Nephron (organoid): Measurements from ENCODE around the gene UBASH3A.
A peak's percentile ranks its signal among the peaks of the same experiment; 100 is the strongest.

Experiments
- H3K27ac Mint-ChIP-seq, 3 experiments: 2 replicates each; pipeline ENCODE4 v1.8.0; 2020; ENCODE audit warnings: mixed read lengths in 3 of 3, mild to moderate bottlenecking in 2 of 3, moderate library complexity in 1 of 3
- H3K27me3 Mint-ChIP-seq: 2 replicates; pipeline ENCODE4 v1.8.0; 2021; ENCODE audit warnings: low read depth, mild to moderate bottlenecking, moderate library complexity, mixed read lengths
- H3K36me3 Mint-ChIP-seq: 2 replicates; pipeline ENCODE4 v1.8.0; 2020; ENCODE audit warnings: low read depth, mixed read lengths
- H3K4me1 Mint-ChIP-seq: 2 replicates; pipeline ENCODE4 v1.8.0; 2020; ENCODE audit warnings: mixed read lengths
- H3K4me3 Mint-ChIP-seq, 3 experiments: 2 replicates each; pipeline ENCODE4 v1.8.0; 2020; ENCODE audit warnings: mild to moderate bottlenecking in 3 of 3, mixed read lengths in 3 of 3, moderate library complexity in 2 of 3
- H3K9me3 Mint-ChIP-seq: 2 replicates; pipeline ENCODE4 v1.8.0; 2020; ENCODE audit warnings: mixed read lengths
- TF ChIP-seq, protein P1 (sequence below), 3 experiments: fragments of 200-600 bp; sonication (generic); IDR thresholded peaks; one replicate each; pipeline ENCODE4 v1.5.0; 2021; ENCODE audit warnings: antibody characterized with exemption in 3 of 3; ENCODE audit not compliant: unreplicated experiment in 3 of 3

Gene UBASH3A

DNA sequence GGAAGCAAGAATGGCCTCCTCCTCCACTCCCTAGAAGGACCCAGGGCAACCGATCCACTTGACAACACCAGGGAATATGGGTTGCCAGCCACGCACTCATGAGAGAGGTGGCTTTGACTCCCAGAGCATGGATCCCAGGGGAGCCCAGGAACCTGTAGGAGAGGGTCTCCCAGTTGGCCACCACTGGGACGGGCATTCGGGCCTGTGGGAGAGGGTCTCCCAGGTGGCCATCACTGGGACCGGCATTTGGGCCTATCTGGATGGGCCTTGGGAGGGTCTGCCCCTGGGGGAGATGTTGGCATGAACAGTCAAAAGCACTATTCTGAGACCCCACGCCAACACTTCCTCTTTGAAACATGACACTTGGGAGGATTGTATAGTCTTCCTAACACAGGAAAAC lies 37.9 kb upstream of the UBASH3A start:
- Mint-ChIP-seq H3K27ac (no peak overlapping the region), H3K4me1 (peaks cover 9% of the 10 kb centered on the region), H3K4me3 (no peak overlapping the region), H3K36me3 (no peaks in the 10 kb centered on the region), H3K9me3 (no peaks in the 10 kb centered on the region), H3K27me3 (peaks cover 40% of the 10 kb centered on the region)
- TF ChIP-seq, protein P1, sequence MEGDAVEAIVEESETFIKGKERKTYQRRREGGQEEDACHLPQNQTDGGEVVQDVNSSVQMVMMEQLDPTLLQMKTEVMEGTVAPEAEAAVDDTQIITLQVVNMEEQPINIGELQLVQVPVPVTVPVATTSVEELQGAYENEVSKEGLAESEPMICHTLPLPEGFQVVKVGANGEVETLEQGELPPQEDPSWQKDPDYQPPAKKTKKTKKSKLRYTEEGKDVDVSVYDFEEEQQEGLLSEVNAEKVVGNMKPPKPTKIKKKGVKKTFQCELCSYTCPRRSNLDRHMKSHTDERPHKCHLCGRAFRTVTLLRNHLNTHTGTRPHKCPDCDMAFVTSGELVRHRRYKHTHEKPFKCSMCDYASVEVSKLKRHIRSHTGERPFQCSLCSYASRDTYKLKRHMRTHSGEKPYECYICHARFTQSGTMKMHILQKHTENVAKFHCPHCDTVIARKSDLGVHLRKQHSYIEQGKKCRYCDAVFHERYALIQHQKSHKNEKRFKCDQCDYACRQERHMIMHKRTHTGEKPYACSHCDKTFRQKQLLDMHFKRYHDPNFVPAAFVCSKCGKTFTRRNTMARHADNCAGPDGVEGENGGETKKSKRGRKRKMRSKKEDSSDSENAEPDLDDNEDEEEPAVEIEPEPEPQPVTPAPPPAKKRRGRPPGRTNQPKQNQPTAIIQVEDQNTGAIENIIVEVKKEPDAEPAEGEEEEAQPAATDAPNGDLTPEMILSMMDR (IDR thresholded peaks at IDR 0.05; ENCODE audit: unreplicated experiment in 3 of 3): no peak

DNA sequence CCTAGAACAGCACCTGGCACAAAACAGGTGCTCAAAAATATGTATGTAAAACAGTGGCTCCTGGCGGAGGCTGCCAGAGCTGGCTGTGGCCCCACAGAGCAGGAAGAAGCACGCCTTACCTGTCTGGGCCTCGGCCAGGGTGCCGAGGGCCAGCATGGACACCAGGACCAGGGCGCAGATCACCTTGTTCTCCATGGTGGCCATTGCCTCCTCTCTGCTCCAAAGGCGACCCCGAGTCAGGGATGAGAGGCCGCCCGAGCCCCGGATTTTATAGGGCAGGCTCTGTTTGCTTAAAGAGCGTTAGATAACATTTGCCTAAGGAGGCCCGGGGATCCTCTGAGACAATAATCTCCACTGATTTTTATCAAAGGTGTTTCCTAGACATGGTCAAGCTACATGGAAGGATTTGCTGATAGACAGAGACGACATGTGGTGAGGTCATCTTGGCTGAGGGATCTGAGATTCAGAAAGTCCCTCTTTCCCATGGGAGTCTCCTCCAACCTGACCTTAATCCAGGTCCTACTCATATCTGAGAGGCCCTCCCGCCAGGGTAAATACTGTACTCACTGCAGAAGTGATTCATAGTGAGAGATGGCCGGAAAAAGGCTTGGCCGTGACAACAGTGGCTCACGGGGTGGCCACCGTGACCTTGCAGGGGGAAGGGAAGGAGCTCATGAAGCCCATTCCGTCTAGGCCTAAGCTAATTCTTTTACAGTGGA lies 37.3 kb upstream of the UBASH3A start, which contains the start of gene TFF1:
Gene TFF1 (minus strand): TSS at position 244 of the 719 bp plus-strand sequence. CDS start 40 bp downstream, at position 204.
- H3K27ac Mint-ChIP-seq: peak within 1 kb of the TSS in 1 of 3 experiments; percentile 40
- H3K36me3 Mint-ChIP-seq: no peaks in the 10 kb centered on the region
- no peaks in the 10 kb centered on the region for H3K9me3 Mint-ChIP-seq
- peaks cover 37% of the 10 kb centered on the region for H3K27me3 Mint-ChIP-seq
- H3K4me1 Mint-ChIP-seq: peaks cover 9% of the 10 kb centered on the region
- TF ChIP-seq, protein P1 (IDR thresholded peaks at IDR 0.05; ENCODE audit: unreplicated experiment in 3 of 3): no peak
- no peak within 1 kb of the TSS for H3K4me3 Mint-ChIP-seq

DNA sequence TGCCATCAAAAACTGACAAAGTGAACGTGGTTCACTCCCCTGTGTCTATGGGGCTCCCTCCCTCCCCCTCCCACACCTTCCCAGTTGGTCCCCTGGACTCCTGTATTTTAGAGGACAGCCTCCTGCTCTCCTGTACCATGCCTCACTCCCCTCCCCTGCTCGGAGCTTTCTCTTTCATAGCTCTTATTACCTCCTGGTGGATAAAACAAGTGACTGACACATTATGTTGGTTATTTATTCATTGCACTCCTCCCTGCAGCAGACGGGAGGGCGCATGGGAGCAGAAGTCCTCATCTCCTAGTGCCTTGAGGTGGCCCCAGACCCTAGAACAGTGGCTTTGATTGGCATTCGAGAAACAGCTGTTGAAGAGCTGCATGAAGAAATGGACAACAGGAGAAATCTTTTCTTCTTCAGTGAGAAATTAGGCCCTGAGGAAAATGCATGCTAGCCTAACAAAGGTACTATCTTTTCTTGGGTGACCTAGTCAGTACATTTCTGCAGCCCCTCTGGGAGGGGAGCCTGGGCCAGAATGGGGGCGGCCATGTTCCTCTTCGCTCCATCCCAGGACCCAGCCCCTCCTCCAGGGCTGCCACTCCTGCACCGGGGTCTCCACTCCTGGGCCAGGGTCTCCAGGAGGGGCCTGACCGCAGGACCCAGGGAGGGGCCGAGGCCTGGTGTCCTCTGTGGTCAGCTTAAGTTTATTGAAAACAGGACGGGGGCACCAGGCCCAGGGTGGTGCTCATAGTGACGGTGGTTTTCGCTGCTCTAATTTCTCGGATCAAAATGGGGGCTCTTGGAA lies 36.1 kb upstream of the UBASH3A start:
- peaks cover 32% of the 10 kb centered on the region for H3K27me3 Mint-ChIP-seq
- peaks cover 9% of the 10 kb centered on the region for H3K4me1 Mint-ChIP-seq
- no peaks in the 10 kb centered on the region for H3K36me3 Mint-ChIP-seq
- no peak overlapping the region for H3K4me3 Mint-ChIP-seq
- peak overlapping the region in 1 of 3 experiments; percentile 40 for H3K27ac Mint-ChIP-seq
- TF ChIP-seq, protein P1 (IDR thresholded peaks at IDR 0.05; ENCODE audit: unreplicated experiment in 3 of 3): no peak
- no peaks in the 10 kb centered on the region for H3K9me3 Mint-ChIP-seq

DNA sequence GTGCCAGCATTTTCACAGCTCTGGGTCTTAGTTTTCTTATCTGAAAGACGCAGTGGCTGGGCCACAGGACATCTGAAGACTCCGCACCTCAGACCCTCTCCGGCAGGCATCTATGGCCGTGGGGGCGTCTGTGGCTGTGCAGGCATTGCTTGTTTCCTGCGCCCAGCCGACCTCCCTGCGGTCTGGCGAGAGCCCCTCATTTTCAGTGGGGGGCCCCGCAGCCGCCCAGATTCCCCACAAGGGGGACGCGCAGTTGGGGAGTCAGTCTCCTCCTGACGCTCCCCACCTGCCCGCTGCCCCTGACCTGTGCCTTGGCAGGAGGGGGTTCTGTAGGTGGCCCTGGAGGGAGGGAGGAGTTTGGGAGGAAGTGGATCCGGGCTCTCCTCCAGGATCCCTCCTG lies 33.9 kb upstream of the UBASH3A start:
- Mint-ChIP-seq H3K27ac (no peak overlapping the region), H3K9me3 (no peaks in the 10 kb centered on the region), H3K4me3 (no peak overlapping the region), H3K36me3 (no peaks in the 10 kb centered on the region), H3K4me1 (peaks cover 15% of the 10 kb centered on the region), H3K27me3 (peaks cover 27% of the 10 kb centered on the region)
- TF ChIP-seq, protein P1 (IDR thresholded peaks at IDR 0.05; ENCODE audit: unreplicated experiment in 3 of 3): no peak

DNA sequence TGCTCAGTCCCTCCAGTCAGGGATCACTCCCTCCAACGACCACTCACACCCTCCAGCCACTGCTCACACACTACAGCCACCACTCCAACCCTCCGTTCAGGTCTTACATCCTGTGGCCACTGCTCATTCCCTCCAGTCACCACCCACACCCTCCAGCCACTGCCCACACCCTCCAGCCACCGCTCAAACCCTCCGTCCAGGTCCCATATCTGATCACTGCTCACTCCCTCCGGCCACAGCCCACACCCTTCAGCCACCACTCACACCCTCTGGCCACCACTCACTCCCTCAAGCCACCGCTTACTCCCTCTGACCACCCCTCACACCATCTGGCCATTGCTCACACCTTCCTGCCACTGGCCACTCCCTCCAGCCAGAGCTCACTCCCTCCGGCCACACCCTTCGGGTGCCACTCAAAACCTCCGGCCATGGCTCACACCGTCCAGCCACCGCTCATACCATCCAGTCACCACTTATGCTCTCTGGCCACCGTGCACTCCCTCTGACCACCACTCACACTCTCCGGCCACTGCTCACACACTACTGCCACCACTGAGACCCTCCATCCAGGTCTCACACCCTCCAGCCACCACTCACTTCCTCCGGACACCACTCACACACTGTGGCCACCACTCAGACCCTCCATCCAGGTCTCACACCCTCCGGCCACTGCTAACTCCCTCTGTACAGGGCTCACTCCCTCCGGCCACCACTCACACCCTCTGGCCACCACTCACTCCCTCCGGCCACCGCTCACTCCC lies 32.6 kb upstream of the UBASH3A start:
- peaks cover 15% of the 10 kb centered on the region for H3K4me1 Mint-ChIP-seq
- H3K36me3 Mint-ChIP-seq: no peaks in the 10 kb centered on the region
- H3K4me3 Mint-ChIP-seq: no peak overlapping the region
- H3K9me3 Mint-ChIP-seq: no peaks in the 10 kb centered on the region
- TF ChIP-seq, protein P1 (IDR thresholded peaks at IDR 0.05; ENCODE audit: unreplicated experiment in 3 of 3): no peak
- H3K27me3 Mint-ChIP-seq: peaks cover 35% of the 10 kb centered on the region
- H3K27ac Mint-ChIP-seq: no peak overlapping the region
